MCF 10A (cell line): ENCODE measurements around the gene VCL. TPM values are rescaled to one million over a fixed set of nuclear protein-coding genes. Genes with fewer than 3 reads are reported as not detected.
"Not testable (repeated sequence)": the region's sequence is repeated elsewhere in the genome, so short reads cannot be mapped to it uniquely, and the experiment has no call there.

Experiments used
- BruUV-seq: library from RNA; stranded (reverse); fragments of 400-500 nt; replicated peaks from 2 replicates; lab custom pipeline; 2021; lab: Mats Ljungman, UMichigan
- CTCF ChIA-PET: fragments of 300-600 bp; sonication (Branson Sonifier 250); formaldehyde crosslinking; extraction: SDS; loops from one replicate; lab custom pipeline; 2021; ENCODE audit warnings: antibody characterized with exemption, inconsistent platforms; lab: Yijun Ruan, JAX
- POLR2A ChIA-PET: fragments of 300-600, 350-650 bp; sonication (Branson Sonifier 250); formaldehyde crosslinking; extraction: SDS; loops from one replicate; lab custom pipeline; 2020; ENCODE audit warnings: antibody characterized with exemption, inconsistent platforms; lab: Yijun Ruan, JAX
- DNase-seq: peaks from one replicate; pipeline ENCODE4 v3.0.0-alpha.2; 2018; ENCODE audit not compliant: unreplicated experiment
- H3K27ac Mint-ChIP-seq: one replicate; pipeline ENCODE4 v1.8.0; 2022; ENCODE audit warnings: mild to moderate bottlenecking, low read depth, mixed read lengths; ENCODE audit not compliant: unreplicated experiment
- H3K27me3 Mint-ChIP-seq: one replicate; pipeline ENCODE4 v1.8.0; 2022; ENCODE audit warnings: mixed read lengths; ENCODE audit not compliant: insufficient read depth, unreplicated experiment
- H3K36me3 Mint-ChIP-seq: one replicate; pipeline ENCODE4 v1.8.0; 2022; ENCODE audit warnings: mild to moderate bottlenecking, moderate library complexity, mixed read lengths; ENCODE audit not compliant: insufficient read depth, unreplicated experiment
- H3K4me1 Mint-ChIP-seq: one replicate; pipeline ENCODE4 v1.8.0; 2022; ENCODE audit warnings: mixed read lengths; ENCODE audit not compliant: insufficient read depth, unreplicated experiment
- H3K4me3 Mint-ChIP-seq: one replicate; pipeline ENCODE4 v1.8.0; 2022; ENCODE audit warnings: mild to moderate bottlenecking, moderate library complexity, mixed read lengths; ENCODE audit not compliant: unreplicated experiment
- H3K9me3 Mint-ChIP-seq: one replicate; pipeline ENCODE4 v1.8.0; 2022; ENCODE audit warnings: mixed read lengths; ENCODE audit not compliant: unreplicated experiment
- CTCF ChIP-seq: fragments of 200-600 bp; IDR thresholded peaks from one replicate; pipeline ENCODE4 v1.8.0; 2022; ENCODE audit warnings: antibody characterized with exemption, mild to moderate bottlenecking; ENCODE audit not compliant: unreplicated experiment
- intact Hi-C: fragments of 100-400 bp; cut with micrococcal nuclease; formaldehyde crosslinking; loops from 2 replicates; pipeline ENCODE4 v1.14.1; 2022
- total RNA-seq: library from RNA; stranded (reverse); gene quantifications from 2 replicates; pipeline ENCODE4 v1.2.3, GENCODE V29; 2022

The VCL gene
- total RNA-seq, 1 experiment from 2014 or later, result 90.2 TPM

DNA sequence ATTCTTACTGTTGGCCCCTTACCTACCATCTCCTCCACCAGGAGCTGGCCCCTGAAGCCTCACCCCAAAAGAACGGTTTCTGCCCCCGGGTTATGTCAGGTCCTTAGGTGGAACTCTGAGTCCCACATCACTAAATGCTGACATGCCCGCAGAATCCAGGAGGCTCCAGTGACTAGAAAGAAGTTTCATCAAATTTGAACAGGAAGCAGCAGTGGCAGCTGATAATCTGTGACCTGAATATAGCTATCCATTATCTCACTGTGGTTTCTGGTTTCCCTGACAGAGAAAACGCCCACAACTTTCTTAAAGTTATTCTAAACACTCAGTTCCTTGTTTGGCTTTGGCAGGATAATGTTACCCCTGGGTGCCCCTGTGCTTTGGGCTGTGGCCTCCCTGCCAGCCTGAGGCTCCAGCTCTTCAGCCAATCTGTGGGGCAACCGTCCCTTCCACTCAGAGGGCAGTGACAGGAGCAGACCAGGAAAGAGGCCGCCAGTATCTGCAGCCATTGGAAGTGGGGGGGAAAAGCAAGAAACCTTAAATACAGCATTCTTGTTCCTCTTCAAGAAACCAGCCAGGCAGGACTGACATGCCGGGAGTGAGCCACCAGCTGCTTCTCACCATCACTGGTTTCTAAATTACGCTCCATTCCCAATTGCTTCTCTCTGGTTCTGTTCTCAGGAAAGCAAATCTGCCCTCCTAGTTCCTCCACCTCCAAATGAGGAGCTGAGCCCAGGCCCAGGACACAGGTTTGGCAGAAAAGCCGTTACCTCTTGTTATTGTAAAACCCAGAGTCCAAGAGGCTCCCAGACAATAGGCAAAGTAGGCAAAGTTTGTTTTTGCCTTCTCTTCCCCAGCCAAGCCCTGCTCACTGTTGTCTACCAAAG is 41.2 kb upstream of the VCL start:
- ChIA-PET POLR2A (interaction anchor here (0.6 to 1.1 kb wide), 4 partner anchors 9 to 272 kb away, joined by 3 to 5 read pairs (median 3); no protein-coding TSS in a partner anchor), CTCF (interaction anchor here (0.5 to 3.2 kb wide), 15 partner anchors 10 to 124 kb away, joined by 3 to 29 read pairs (median 4); no protein-coding TSS in a partner anchor)
- no peak for DNase-seq
- Mint-ChIP-seq H3K4me1 (peaks cover 4% of the 10 kb centered on the region), H3K4me3 (no peak overlapping the region), H3K36me3 (no peaks in the 10 kb centered on the region), H3K9me3 (no peaks in the 10 kb centered on the region), H3K27ac (no peak overlapping the region), H3K27me3 (no peaks in the 10 kb centered on the region)
- TF ChIP-seq CTCF, result no peak
- no TSS peak for BruUV-seq
- intact Hi-C loops, result loop anchor here (1.0 to 5.0 kb wide), 3 partner anchors 41 to 124 kb away; no protein-coding TSS in a partner anchor

GRCh38 chr10:73959484-73960243 is 38.3 kb upstream of the VCL start:
- TF ChIP-seq CTCF, result no peak
- Mint-ChIP-seq H3K27me3 (no peaks in the 10 kb centered on the region), H3K4me1 (peaks cover 4% of the 10 kb centered on the region), H3K36me3 (no peaks in the 10 kb centered on the region), H3K4me3 (no peak overlapping the region), H3K27ac (no peak overlapping the region), H3K9me3 (no peaks in the 10 kb centered on the region)
- intact Hi-C loops, result loop anchor here (5.0 kb wide), 1 partner anchor 72 kb away; no protein-coding TSS in a partner anchor
- ChIA-PET POLR2A (interaction anchor here (0.8 kb wide), 1 partner anchor 39 kb away, joined by 3 read pairs; no protein-coding TSS in a partner anchor), CTCF (interaction anchor here (1.2 kb wide), 1 partner anchor 17 kb away, joined by 3 read pairs; no protein-coding TSS in a partner anchor)
- no TSS peak for BruUV-seq
- no peak for DNase-seq

DNA sequence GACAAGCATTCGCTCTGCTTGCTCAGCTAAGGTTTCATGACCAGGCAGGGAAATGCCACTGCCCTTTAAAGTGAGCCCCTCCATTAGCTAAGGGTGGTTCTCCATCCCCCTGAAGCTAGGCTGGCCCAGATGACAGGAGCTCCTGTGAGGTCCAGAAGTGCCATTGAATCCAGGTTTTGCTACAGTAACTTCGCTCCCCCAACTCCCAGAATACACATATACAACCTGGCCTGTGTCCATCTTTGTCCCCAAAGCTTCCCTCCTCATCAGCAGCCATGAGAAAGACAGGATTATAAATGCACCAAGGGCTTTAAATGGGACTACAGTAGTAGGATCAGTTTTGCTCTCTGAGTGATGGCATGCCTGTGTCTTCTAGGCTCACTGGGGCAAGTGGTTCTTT is 35.5 kb upstream of the VCL start:
- Mint-ChIP-seq H3K27me3 (no peaks in the 10 kb centered on the region), H3K4me3 (no peak overlapping the region), H3K4me1 (peaks cover 13% of the 10 kb centered on the region), H3K27ac (no peak overlapping the region), H3K36me3 (no peaks in the 10 kb centered on the region), H3K9me3 (no peaks in the 10 kb centered on the region)
- CTCF ChIA-PET, result interaction anchor here (0.6 to 1.0 kb wide), 2 partner anchors 22 to 337 kb away, joined by 3 to 6 read pairs; no protein-coding TSS in a partner anchor
- intact Hi-C loops, result no loop called here
- POLR2A ChIA-PET, result interaction anchor here (0.6 to 1.0 kb wide), 3 partner anchors 36 to 75 kb away, joined by 3 read pairs; no protein-coding TSS in a partner anchor
- no peak for DNase-seq
- BruUV-seq, result no TSS peak
- TF ChIP-seq CTCF, result no peak

DNA sequence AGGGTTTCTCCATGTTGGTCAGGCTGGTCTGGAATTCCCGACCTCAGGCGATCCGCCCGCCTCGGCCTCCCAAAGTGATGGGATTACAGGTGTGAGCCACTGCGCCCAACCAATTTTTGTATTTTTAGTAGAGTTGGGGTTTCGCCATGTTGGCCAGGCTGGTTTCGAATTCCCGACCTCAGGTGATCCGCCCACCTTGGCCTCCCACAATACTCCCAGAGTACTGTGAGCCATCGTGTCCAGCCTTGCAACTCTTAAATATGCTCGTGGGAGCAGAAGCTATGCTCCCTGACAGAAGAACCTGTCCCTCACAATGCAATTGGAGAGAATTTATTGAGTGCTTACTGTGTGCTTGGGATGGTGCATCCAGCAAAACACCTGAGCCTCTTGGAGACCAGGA is 34.4 kb upstream of the VCL start:
- DNase-seq, H3K27ac Mint-ChIP-seq, H3K4me3 Mint-ChIP-seq, H3K27me3 Mint-ChIP-seq, BruUV-seq, H3K36me3 Mint-ChIP-seq, CTCF ChIA-PET, H3K9me3 Mint-ChIP-seq, intact Hi-C loops: not testable (repeated sequence)
- POLR2A ChIA-PET, result interaction anchor here (0.6 kb wide), 1 partner anchor 180 kb away, joined by 3 read pairs; no protein-coding TSS in a partner anchor
- H3K4me1 Mint-ChIP-seq, result peaks cover 13% of the 10 kb centered on the region
